ENCODE measurements around the gene ADAM19. TPM values are rescaled to one million over a fixed set of nuclear protein-coding genes. Genes with fewer than 3 reads are reported as not detected.

The ADAM19 gene
- polyA plus RNA-seq, 1 donor from 2014 or later = 9.9 TPM

GRCh38 chr5:157535042-157535865, 40.3 kb downstream of the ADAM19 start:
- Histone ChIP-seq H3K9me3 (ENCODE audit: low read length) (no peaks in the 10 kb centered on the region), H3K36me3 (ENCODE audit: insufficient read depth, low read length) (no peaks in the 10 kb centered on the region), H3K79me2 (replicated peaks; ENCODE audit: insufficient read depth, low read length) (no peaks in the 10 kb centered on the region), H3K4me2 (ENCODE audit: low read length) (no peak overlapping the region), H2AFZ (ENCODE audit: low read depth, low read length) (no peak overlapping the region), H3K4me3 (ENCODE audit: low read length) (no peak overlapping the region), H3K9ac (ENCODE audit: low read length) (no peak overlapping the region), H3K27me3 (ENCODE audit: insufficient read depth, low read depth, low read length) (no peaks in the 10 kb centered on the region), H3F3A (ENCODE audit: insufficient read depth, low read length, poor library complexity, severe bottlenecking) (no peaks in the 10 kb centered on the region), H3K9me2 (ENCODE audit: insufficient read depth, low read length) (no peaks in the 10 kb centered on the region), H4K20me1 (ENCODE audit: insufficient read depth) (no peaks in the 10 kb centered on the region), H3K27ac (ENCODE audit: low read length) (no peak overlapping the region)
- no peak for TF ChIP-seq EP300 (conservative IDR thresholded peaks at IDR 0.05; ENCODE audit: poor library complexity, severe bottlenecking)
- TF ChIP-seq RAD21 (conservative IDR thresholded peaks at IDR 0.05) = no peak
- TF ChIP-seq SMC3 (conservative IDR thresholded peaks at IDR 0.05; ENCODE audit: poor library complexity) = no peak
- no peak for TF ChIP-seq EZH2 (IDR thresholded peaks at IDR 0.05; ENCODE audit: borderline replicate concordance, insufficient read depth, low read length, poor library complexity, severe bottlenecking)
- TF ChIP-seq POLR2AphosphoS5 (IDR thresholded peaks at IDR 0.05) = no peak
- TF ChIP-seq TAF1 (IDR thresholded peaks at IDR 0.05; ENCODE audit: low read depth) = no peak
- no peak for TF ChIP-seq CTCF (IDR thresholded peaks at IDR 0.05; ENCODE audit: poor library complexity, severe bottlenecking)
- TF ChIP-seq, protein P1, sequence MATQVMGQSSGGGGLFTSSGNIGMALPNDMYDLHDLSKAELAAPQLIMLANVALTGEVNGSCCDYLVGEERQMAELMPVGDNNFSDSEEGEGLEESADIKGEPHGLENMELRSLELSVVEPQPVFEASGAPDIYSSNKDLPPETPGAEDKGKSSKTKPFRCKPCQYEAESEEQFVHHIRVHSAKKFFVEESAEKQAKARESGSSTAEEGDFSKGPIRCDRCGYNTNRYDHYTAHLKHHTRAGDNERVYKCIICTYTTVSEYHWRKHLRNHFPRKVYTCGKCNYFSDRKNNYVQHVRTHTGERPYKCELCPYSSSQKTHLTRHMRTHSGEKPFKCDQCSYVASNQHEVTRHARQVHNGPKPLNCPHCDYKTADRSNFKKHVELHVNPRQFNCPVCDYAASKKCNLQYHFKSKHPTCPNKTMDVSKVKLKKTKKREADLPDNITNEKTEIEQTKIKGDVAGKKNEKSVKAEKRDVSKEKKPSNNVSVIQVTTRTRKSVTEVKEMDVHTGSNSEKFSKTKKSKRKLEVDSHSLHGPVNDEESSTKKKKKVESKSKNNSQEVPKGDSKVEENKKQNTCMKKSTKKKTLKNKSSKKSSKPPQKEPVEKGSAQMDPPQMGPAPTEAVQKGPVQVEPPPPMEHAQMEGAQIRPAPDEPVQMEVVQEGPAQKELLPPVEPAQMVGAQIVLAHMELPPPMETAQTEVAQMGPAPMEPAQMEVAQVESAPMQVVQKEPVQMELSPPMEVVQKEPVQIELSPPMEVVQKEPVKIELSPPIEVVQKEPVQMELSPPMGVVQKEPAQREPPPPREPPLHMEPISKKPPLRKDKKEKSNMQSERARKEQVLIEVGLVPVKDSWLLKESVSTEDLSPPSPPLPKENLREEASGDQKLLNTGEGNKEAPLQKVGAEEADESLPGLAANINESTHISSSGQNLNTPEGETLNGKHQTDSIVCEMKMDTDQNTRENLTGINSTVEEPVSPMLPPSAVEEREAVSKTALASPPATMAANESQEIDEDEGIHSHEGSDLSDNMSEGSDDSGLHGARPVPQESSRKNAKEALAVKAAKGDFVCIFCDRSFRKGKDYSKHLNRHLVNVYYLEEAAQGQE (IDR thresholded peaks at IDR 0.05; ENCODE audit: borderline replicate concordance) = no peak
- no peak for TF ChIP-seq MXI1 (conservative IDR thresholded peaks at IDR 0.05; ENCODE audit: poor library complexity, severe bottlenecking)

- H3K27ac ChIP-seq (ENCODE audit: low read length) = no peak overlapping the region
- H3K9ac ChIP-seq (ENCODE audit: low read length) = no peak overlapping the region
- no peaks in the 10 kb centered on the region for H3K27me3 ChIP-seq (ENCODE audit: insufficient read depth, low read depth, low read length)
- H3K9me3 ChIP-seq (ENCODE audit: low read length) = no peaks in the 10 kb centered on the region
- no peaks in the 10 kb centered on the region for H3K79me2 ChIP-seq (replicated peaks; ENCODE audit: insufficient read depth, low read length)
- no peaks in the 10 kb centered on the region for H4K20me1 ChIP-seq (ENCODE audit: insufficient read depth)
- no peak overlapping the region for H3K4me3 ChIP-seq (ENCODE audit: low read length)
- no peak overlapping the region for H3K4me2 ChIP-seq (ENCODE audit: low read length)
- no peaks in the 10 kb centered on the region for H3F3A ChIP-seq (ENCODE audit: insufficient read depth, low read length, poor library complexity, severe bottlenecking)
- H2AFZ ChIP-seq (ENCODE audit: low read depth, low read length) = no peak overlapping the region
- H3K9me2 ChIP-seq (ENCODE audit: insufficient read depth, low read length) = no peaks in the 10 kb centered on the region
- H3K36me3 ChIP-seq (ENCODE audit: insufficient read depth, low read length) = no peaks in the 10 kb centered on the region
- TF ChIP-seq RAD21 (conservative IDR thresholded peaks at IDR 0.05) = no peak
- TF ChIP-seq EP300 (conservative IDR thresholded peaks at IDR 0.05; ENCODE audit: poor library complexity, severe bottlenecking) = no peak
- TF ChIP-seq, protein P1 (IDR thresholded peaks at IDR 0.05; ENCODE audit: borderline replicate concordance) = no peak
- TF ChIP-seq SMC3 (conservative IDR thresholded peaks at IDR 0.05; ENCODE audit: poor library complexity) = no peak
- TF ChIP-seq MXI1 (conservative IDR thresholded peaks at IDR 0.05; ENCODE audit: poor library complexity, severe bottlenecking) = no peak
- TF ChIP-seq EZH2 (IDR thresholded peaks at IDR 0.05; ENCODE audit: borderline replicate concordance, insufficient read depth, low read length, poor library complexity, severe bottlenecking) = no peak
- TF ChIP-seq POLR2AphosphoS5 (IDR thresholded peaks at IDR 0.05) = no peak
- TF ChIP-seq TAF1 (IDR thresholded peaks at IDR 0.05; ENCODE audit: low read depth) = no peak
- TF ChIP-seq CTCF (IDR thresholded peaks at IDR 0.05; ENCODE audit: poor library complexity, severe bottlenecking) = no peak
Measured at GRCh38 chr5:157533011-157533481, 42.5 kb downstream of the ADAM19 start.
